ENCODE results near the gene ARHGAP15. TPM values are rescaled to one million over a fixed set of nuclear protein-coding genes. Genes with fewer than 3 reads are reported as not detected.
A peak's percentile ranks its signal among the peaks of the same experiment; 100 is the strongest.

Gene ARHGAP15
- total and polyA plus RNA-seq, 4 experiments from 2014 or later: 218 to 524 (median 365) TPM

GRCh38 chr2:143754742-143755141 is 625.5 kb downstream of the ARHGAP15 start:
- intact Hi-C loops (cut with micrococcal nuclease): no loop called here
- no peaks in the 10 kb centered on the region for H3K36me3 ChIP-seq (ENCODE audit: insufficient read depth, low read length)
- Mint-ChIP-seq H3K4me3 (no peak overlapping the region), H3K27me3 (no peaks in the 10 kb centered on the region), H3K36me3 (peaks cover 36 to 43% of the 10 kb centered on the region in 2 donors), H3K9me3 (peaks cover 0 to 2% (median 0%) of the 10 kb centered on the region in 8 donors), H3K27ac (peak overlapping the region in 3 of 7 donors; percentile 2 to 79 (median 64)), H3K4me1 (peaks cover 13 to 22% (median 17%) of the 10 kb centered on the region in 4 donors)
- DNase-seq: no peak
- no peaks in the 10 kb centered on the region for H3K4me1 ChIP-seq (ENCODE audit: insufficient read depth, low read length)
- no peak overlapping the region for H3K27ac ChIP-seq (ENCODE audit: low read depth, low read length)
- H3K9me3 ChIP-seq (ENCODE audit: control insufficient read depth in 1 of 2, low read length in 2 of 2): no peaks in the 10 kb centered on the region
- ChIA-PET CTCF (ENCODE audit: partially characterized antibody) (no interaction called here), POLR2A (ENCODE audit: partially characterized antibody) (no interaction called here)
- no peak overlapping the region for H3K4me3 ChIP-seq (ENCODE audit: low read length in 2 of 2)
- no peaks in the 10 kb centered on the region for H3K27me3 ChIP-seq (ENCODE audit: insufficient read depth, low read length)

- Histone ChIP-seq H3K36me3 (ENCODE audit: insufficient read depth, low read length) (no peaks in the 10 kb centered on the region), H3K27me3 (ENCODE audit: insufficient read depth, low read length) (no peaks in the 10 kb centered on the region), H3K4me3 (ENCODE audit: low read length in 2 of 2) (no peak overlapping the region), H3K4me1 (ENCODE audit: insufficient read depth, low read length) (no peaks in the 10 kb centered on the region), H3K27ac (ENCODE audit: low read depth, low read length) (no peak overlapping the region), H3K9me3 (ENCODE audit: control insufficient read depth in 1 of 2, low read length in 2 of 2) (no peaks in the 10 kb centered on the region)
- CTCF ChIA-PET (ENCODE audit: partially characterized antibody): no interaction called here
- no peaks in the 10 kb centered on the region for H3K27me3 Mint-ChIP-seq
- no peaks in the 10 kb centered on the region for H3K9me3 Mint-ChIP-seq
- peak overlapping the region in 4 of 7 donors; percentile 6 to 66 (median 36) for H3K27ac Mint-ChIP-seq
- peaks cover 4 to 16% (median 9%) of the 10 kb centered on the region in 4 donors for H3K4me1 Mint-ChIP-seq
- no peak overlapping the region for H3K4me3 Mint-ChIP-seq
- DNase-seq: no peak
- intact Hi-C loops (cut with micrococcal nuclease): no loop called here
- H3K36me3 Mint-ChIP-seq: peaks cover 16 to 24% of the 10 kb centered on the region in 2 donors
- POLR2A ChIA-PET (ENCODE audit: partially characterized antibody): no interaction called here
Measured at GRCh38 chr2:143758629-143759330, 629.6 kb downstream of the ARHGAP15 start.

- peaks cover 15 to 25% of the 10 kb centered on the region in 2 donors for H3K36me3 Mint-ChIP-seq
- no peaks in the 10 kb centered on the region for H3K36me3 ChIP-seq (ENCODE audit: insufficient read depth, low read length)
- ChIA-PET CTCF (ENCODE audit: partially characterized antibody) (no interaction called here), POLR2A (ENCODE audit: partially characterized antibody) (no interaction called here)
- peaks cover 0 to 16% (median 8%) of the 10 kb centered on the region in 4 donors for H3K4me1 Mint-ChIP-seq
- H3K27ac Mint-ChIP-seq: peak overlapping the region in 3 of 7 donors; percentile 18 to 54 (median 43)
- no peak overlapping the region for H3K4me3 ChIP-seq (ENCODE audit: low read length in 2 of 2)
- H3K4me3 Mint-ChIP-seq: no peak overlapping the region
- H3K27me3 ChIP-seq (ENCODE audit: insufficient read depth, low read length): no peaks in the 10 kb centered on the region
- DNase-seq: no peak
- no peaks in the 10 kb centered on the region for H3K9me3 Mint-ChIP-seq
- no peak overlapping the region for H3K27ac ChIP-seq (ENCODE audit: low read depth, low read length)
- no peaks in the 10 kb centered on the region for H3K9me3 ChIP-seq (ENCODE audit: control insufficient read depth in 1 of 2, low read length in 2 of 2)
- intact Hi-C loops (cut with micrococcal nuclease): no loop called here
- H3K27me3 Mint-ChIP-seq: no peaks in the 10 kb centered on the region
- no peaks in the 10 kb centered on the region for H3K4me1 ChIP-seq (ENCODE audit: insufficient read depth, low read length)
Measured at GRCh38 chr2:143759455-143759854, 630.2 kb downstream of the ARHGAP15 start.

- Histone ChIP-seq H3K27me3 (ENCODE audit: insufficient read depth, low read length) (no peaks in the 10 kb centered on the region), H3K9me3 (ENCODE audit: control insufficient read depth in 1 of 2, low read length in 2 of 2) (no peaks in the 10 kb centered on the region), H3K27ac (ENCODE audit: low read depth, low read length) (no peak overlapping the region), H3K4me3 (ENCODE audit: low read length in 2 of 2) (no peak overlapping the region), H3K36me3 (ENCODE audit: insufficient read depth, low read length) (peaks cover 3% of the 10 kb centered on the region), H3K4me1 (ENCODE audit: insufficient read depth, low read length) (no peaks in the 10 kb centered on the region)
- Mint-ChIP-seq H3K27ac (peak overlapping the region in 5 of 7 donors; percentile 5 to 61 (median 25)), H3K9me3 (no peaks in the 10 kb centered on the region), H3K4me1 (peaks cover 0 to 14% (median 4%) of the 10 kb centered on the region in 4 donors), H3K4me3 (no peak overlapping the region), H3K36me3 (peaks cover 37 to 40% of the 10 kb centered on the region in 2 donors), H3K27me3 (no peaks in the 10 kb centered on the region)
- CTCF ChIA-PET (ENCODE audit: partially characterized antibody): no interaction called here
- DNase-seq: no peak
- POLR2A ChIA-PET (ENCODE audit: partially characterized antibody): no interaction called here
- intact Hi-C loops (cut with micrococcal nuclease): no loop called here
Measured at GRCh38 chr2:143762176-143762928, 633.1 kb downstream of the ARHGAP15 start.

- H3K9me3 Mint-ChIP-seq: no peaks in the 10 kb centered on the region
- peak overlapping the region; percentile 20 to 88 (median 66) for H3K27ac Mint-ChIP-seq
- H3K36me3 Mint-ChIP-seq: peaks cover 54 to 56% of the 10 kb centered on the region in 2 donors
Measured at GRCh38 chr2:143764261-143764660, 635.0 kb downstream of the ARHGAP15 start.

GRCh38 chr2:143764706-143765105 is 635.5 kb downstream of the ARHGAP15 start:
- Mint-ChIP-seq H3K4me3 (no peak overlapping the region), H3K36me3 (peaks cover 52 to 57% of the 10 kb centered on the region in 2 donors), H3K4me1 (peaks cover 0 to 7% (median 2%) of the 10 kb centered on the region in 4 donors), H3K27me3 (no peaks in the 10 kb centered on the region), H3K27ac (peak overlapping the region; percentile 20 to 88 (median 66)), H3K9me3 (no peaks in the 10 kb centered on the region)
- ChIA-PET POLR2A (ENCODE audit: partially characterized antibody) (no interaction called here), CTCF (ENCODE audit: partially characterized antibody) (no interaction called here)
- no peak for DNase-seq
- H3K27ac ChIP-seq (ENCODE audit: low read depth, low read length): no peak overlapping the region
- H3K4me3 ChIP-seq (ENCODE audit: low read length in 2 of 2): no peak overlapping the region
- intact Hi-C loops (cut with micrococcal nuclease): no loop called here
- peaks cover 14% of the 10 kb centered on the region for H3K36me3 ChIP-seq (ENCODE audit: insufficient read depth, low read length)
- H3K4me1 ChIP-seq (ENCODE audit: insufficient read depth, low read length): no peaks in the 10 kb centered on the region
- H3K9me3 ChIP-seq (ENCODE audit: control insufficient read depth in 1 of 2, low read length in 2 of 2): no peaks in the 10 kb centered on the region
- H3K27me3 ChIP-seq (ENCODE audit: insufficient read depth, low read length): no peaks in the 10 kb centered on the region

More at GRCh38 chr2:143764261-143764660, 635.0 kb downstream of the ARHGAP15 start:
- Histone ChIP-seq H3K4me1 (ENCODE audit: insufficient read depth, low read length) (no peaks in the 10 kb centered on the region), H3K27ac (ENCODE audit: low read depth, low read length) (no peak overlapping the region), H3K27me3 (ENCODE audit: insufficient read depth, low read length) (no peaks in the 10 kb centered on the region), H3K9me3 (ENCODE audit: control insufficient read depth in 1 of 2, low read length in 2 of 2) (no peaks in the 10 kb centered on the region), H3K4me3 (ENCODE audit: low read length in 2 of 2) (no peak overlapping the region), H3K36me3 (ENCODE audit: insufficient read depth, low read length) (peaks cover 14% of the 10 kb centered on the region)
- ChIA-PET POLR2A (ENCODE audit: partially characterized antibody) (no interaction called here), CTCF (ENCODE audit: partially characterized antibody) (no interaction called here)
- H3K4me3 Mint-ChIP-seq: no peak overlapping the region
- intact Hi-C loops (cut with micrococcal nuclease): no loop called here
- peaks cover 0 to 12% (median 4%) of the 10 kb centered on the region in 4 donors for H3K4me1 Mint-ChIP-seq
- DNase-seq: no peak
- no peaks in the 10 kb centered on the region for H3K27me3 Mint-ChIP-seq

GRCh38 chr2:143768991-143769390 is 639.8 kb downstream of the ARHGAP15 start:
- Mint-ChIP-seq H3K9me3 (no peaks in the 10 kb centered on the region), H3K36me3 (peaks cover 47 to 58% of the 10 kb centered on the region in 2 donors), H3K27me3 (no peaks in the 10 kb centered on the region), H3K4me3 (no peak overlapping the region), H3K4me1 (peaks cover 0 to 7% (median 0%) of the 10 kb centered on the region in 4 donors), H3K27ac (no peak overlapping the region)
- intact Hi-C loops (cut with micrococcal nuclease): no loop called here
- Histone ChIP-seq H3K4me1 (ENCODE audit: insufficient read depth, low read length) (no peaks in the 10 kb centered on the region), H3K27me3 (ENCODE audit: insufficient read depth, low read length) (no peaks in the 10 kb centered on the region), H3K4me3 (ENCODE audit: low read length in 2 of 2) (no peak overlapping the region), H3K9me3 (ENCODE audit: control insufficient read depth in 1 of 2, low read length in 2 of 2) (no peaks in the 10 kb centered on the region), H3K27ac (ENCODE audit: low read depth, low read length) (no peak overlapping the region), H3K36me3 (ENCODE audit: insufficient read depth, low read length) (peaks cover 14% of the 10 kb centered on the region)
- DNase-seq: no peak
- ChIA-PET POLR2A (ENCODE audit: partially characterized antibody) (no interaction called here), CTCF (ENCODE audit: partially characterized antibody) (no interaction called here)

Data from CD4-positive, alpha-beta memory T cell (primary cell).